ENCODE measurements around the gene RAB9B.

The RAB9B gene

DNA sequence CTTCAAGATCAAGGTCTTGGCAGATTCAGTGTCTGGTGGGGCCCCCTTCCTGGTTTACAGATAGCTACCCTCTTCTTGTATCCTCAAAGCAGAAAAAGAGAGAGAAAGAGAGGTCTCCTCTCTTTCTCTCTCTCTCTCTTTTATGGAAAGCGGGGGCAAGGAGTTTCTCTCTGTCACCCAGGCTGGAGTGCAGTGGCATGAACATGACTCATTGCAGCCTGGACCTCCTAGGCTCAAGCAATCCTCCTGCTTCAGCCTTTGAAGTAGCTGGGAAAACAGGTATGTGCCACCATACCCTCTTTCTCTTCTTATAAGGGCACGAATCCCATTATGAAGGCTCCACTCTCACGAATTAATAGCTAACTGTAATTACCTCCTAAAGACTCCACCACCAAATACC is 20.2 kb downstream of the RAB9B start:
- no peak for DNase-seq (ENCODE audit: low spot score)

DNA sequence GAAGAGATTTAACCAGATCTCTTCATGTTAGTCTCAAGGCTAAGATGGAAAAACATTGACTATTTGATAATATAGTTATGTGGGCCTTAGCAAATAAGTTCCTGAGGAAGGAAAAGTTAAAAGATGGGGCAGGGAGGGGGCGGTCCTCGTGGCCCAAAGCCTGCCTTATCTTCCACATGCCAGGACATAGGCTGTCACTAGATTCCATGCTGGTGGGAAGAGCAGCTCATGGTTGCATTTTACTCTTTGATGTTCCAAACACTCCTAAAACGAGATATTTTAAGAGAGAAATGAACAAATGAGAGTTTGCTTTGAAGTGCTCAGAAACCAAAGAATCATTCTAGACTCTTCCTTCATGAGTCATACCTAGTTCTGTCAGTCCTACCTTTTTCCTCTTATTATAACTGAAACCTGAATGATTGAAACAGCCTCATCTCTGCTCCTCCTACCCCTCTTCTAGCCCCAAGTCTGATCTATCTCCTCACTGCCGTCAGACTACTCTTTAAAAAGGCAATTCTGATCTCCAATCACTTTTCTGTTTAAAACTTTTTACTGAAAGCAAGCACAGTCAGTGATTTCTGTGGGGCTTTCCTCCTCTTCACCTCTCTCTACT is 25.1 kb downstream of the RAB9B start:
- no peak for DNase-seq (ENCODE audit: low spot score)

DNA sequence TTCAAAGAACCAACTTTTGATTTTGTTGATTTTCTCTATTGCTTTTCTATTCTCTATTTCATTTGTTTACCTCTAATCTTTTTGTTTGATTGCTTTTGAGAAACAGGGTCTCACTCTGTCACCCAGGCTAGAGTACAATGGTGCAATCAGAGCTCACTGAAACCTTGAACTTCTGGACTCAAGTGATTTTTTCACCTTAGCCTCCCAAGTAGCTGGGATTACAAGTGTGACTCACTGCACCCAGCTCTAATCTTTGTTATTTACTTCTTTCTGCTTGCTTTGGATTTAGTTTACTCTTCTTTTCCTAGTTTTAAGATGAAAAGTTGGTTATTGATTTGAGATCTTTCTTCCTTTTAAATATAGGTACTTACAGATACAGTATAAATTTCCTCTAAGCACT is 26.2 kb downstream of the RAB9B start:
- DNase-seq (ENCODE audit: low spot score), result no peak

DNA sequence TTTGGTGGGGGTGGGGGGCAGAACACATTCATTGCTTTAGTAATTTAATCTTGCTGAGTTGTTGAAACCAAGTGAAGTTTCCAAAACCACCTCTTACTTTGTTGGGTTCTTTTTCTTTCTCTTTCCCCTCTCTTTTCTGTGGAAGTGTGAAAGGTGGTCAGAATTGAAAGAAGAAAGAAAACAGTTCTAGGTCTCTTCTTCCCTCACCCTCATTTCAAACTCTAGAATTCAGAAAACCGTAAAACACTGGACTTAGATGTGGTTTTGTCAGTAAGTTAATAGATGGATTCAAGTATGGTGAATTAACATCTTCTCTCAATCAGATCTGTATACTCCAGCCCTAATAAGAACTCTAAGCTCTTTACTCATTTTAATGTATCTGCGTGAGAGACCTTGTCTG is 31.7 kb downstream of the RAB9B start:
- DNase-seq (ENCODE audit: low spot score), result no peak

DNA sequence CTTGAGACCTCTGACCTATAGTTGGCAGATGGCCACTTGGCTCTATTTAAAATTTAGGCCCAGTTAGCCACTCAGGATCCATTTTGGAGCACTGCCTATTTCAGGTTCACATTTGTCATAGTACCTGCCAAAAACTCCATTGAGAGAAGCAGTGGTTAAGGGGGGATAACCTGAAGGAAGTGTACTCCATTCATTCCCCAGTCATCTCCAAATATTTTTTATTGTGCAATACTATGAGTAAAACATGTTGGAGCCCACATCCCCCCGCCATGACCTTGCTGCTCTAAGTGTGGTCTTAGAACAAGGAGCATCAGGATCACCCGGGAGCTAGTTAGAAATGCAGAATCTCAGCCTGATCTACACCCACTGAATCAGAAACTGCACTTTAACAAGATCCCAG is 34.4 kb downstream of the RAB9B start:
- DNase-seq (ENCODE audit: low spot score), result no peak

DNA sequence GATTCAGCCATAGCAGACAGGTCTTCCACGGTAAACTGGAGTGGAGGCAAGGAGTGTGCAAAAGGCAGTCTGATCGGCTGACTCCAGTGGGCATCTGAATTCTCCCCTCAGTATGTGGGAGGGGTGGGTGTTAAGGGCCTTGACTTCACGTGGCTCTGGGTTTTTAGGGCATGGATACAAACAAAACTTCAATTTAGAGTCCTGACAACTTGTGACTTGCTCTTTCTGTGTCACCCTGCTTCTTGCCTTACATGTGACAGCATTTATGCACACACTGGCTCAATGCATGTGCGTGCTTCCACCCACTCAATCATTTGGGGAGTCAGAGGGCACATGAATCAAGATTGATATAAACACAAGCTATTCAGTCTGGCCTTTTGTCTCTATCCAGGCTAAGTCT is 37.9 kb downstream of the RAB9B start:
- DNase-seq (ENCODE audit: low spot score), result peak; percentile 40

DNA sequence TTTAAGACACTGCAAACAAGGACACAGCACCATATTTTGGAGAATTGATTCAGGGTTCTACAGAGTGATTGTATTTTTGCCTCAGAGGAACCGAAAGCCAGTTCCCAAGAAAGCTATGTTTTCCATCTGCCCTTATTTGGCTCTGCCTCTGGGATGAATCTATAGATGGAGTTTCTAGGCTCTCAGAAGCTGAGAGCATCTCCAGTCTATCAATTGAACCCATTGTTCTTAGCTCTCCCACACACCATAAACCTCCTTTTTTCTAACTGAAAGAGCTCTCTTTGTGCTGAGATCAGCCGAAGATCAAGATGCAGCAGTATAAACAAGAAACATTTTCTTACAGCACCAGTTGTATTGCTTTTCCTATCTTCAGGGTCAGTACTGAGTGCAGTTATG is 38.5 kb downstream of the RAB9B start:
- DNase-seq (ENCODE audit: low spot score), result peak; percentile 54

DNA sequence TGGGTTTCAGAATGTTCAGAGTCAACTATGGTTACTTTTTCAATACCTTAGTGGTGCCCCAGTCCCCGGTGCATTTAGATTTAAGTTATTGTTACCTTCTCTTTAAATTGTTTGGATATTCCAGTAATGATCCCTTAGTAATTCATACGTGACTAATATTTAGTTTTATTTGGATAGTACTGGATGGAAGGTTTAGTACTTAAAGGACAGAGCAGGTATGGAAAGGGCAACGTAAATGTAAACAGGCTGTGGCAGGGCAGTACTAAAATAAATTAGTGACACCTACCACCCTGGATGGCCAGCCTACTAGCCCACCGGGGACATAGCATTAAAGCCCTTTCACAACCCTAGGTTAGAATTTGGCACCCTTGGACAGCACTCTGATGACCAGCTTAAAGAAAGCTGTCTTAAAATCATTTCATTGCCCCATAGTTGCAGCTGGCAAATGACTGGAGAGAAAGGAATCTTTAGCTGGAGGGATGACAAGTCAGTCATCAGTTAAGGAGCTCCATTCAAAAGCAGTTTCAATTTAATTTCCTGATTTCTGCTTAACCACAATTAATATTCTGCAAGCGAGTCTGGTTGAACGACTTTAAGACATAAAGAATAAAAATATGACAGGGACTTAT is 39.0 kb downstream of the RAB9B start:
- no peak for DNase-seq (ENCODE audit: low spot score)

DNA sequence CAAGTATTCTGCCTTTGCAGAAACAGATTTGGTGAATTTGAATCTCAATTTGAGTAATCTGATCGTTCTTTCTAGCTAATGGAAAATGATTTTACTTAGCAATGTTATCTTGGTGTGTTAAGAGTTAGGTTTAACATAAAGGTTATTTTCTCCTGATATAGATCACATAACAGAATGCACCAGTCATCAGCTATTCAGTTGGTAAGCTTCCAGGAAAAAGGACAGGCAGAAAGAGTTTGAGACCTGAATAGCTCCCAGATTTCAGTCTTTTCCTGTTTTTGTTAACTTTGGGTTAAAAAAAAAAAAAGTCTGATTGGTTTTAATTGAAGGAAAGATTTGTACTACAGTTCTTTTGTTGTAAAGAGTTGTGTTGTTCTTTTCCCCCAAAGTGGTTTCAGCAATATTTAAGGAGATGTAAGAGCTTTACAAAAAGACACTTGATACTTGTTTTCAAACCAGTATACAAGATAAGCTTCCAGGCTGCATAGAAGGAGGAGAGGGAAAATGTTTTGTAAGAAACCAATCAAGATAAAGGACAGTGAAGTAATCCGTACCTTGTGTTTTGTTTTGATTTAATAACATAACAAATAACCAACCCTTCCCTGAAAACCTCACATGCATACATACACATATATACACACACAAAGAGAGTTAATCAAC is 40.1 kb downstream of the RAB9B start:
- no peak for DNase-seq (ENCODE audit: low spot score)

DNA sequence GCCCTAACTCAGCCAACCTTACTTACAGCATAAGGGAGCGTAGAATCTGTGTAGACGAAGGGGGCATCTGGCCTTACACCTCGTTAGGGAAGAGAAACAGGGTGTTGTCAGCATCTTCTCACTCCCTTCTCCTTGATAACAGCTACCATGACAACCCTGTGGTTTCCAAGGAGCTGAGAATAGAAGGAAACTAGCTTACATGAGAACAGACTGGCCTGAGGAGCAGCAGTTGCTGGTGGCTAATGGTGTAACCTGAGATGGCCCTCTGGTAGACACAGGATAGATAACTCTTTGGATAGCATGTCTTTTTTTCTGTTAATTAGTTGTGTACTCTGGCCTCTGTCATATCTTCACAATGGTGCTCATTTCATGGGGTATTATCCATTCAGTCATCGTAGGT is 40.8 kb downstream of the RAB9B start:
- no peak for DNase-seq (ENCODE audit: low spot score)

DNA sequence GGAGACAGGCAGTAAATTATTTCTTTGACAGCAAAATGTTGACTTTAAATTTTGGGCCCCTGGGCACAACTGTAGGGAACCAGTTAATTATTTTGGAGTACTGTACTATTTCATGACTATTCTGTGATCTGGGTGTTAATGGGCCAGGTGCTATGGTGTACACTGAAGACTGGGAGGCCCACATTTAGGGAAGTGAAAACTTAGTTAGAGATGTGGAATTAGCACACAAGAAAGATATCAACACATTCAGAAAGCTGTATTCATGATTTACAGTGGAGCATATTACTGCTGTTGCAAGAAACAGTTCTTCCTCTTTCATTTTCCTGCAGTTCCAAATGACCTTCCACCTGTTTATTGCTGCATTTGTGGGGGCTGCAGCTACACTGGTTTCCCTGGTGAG is 43.1 kb downstream of the RAB9B start:
- no peak for DNase-seq (ENCODE audit: low spot score)

DNA sequence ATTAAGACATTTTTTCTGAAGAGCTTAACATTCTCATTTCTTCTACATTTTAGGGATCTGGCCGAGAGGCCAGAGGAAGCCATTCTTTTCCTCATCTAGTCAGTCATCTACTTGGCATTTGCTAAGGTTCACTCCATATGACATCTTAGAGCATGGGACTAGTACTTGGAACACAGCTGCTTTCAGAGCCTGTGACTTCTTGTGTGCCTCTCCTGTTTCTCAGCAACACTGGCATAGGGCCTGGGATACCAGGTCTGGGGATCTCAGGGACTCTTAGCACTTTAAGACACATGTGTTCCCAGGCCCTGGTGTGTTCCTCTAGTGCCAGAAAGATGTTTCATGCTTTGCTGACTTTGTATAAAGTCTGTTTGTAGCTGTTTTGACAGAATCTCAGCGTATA is 48.1 kb downstream of the RAB9B start:
- DNase-seq (ENCODE audit: low spot score), result no peak

DNA sequence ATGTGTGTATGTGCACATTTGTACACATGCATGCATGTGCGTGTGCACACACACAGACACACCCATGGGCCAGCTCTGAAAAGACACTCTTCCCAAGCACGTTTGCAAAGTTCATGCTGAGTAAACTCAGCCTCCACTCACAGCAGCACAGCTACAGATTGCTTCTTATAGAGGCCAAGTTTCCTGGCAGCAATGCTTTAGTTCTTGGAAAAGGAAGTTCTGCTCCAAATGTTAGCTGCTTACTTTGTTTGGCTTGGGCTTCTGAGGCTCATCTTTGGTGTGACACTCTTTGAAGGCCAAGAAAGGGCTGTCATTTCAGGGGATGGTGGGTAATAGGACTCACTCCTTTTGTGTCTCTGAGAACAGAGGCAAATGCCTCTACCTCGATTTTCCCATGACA is 48.9 kb downstream of the RAB9B start:
- DNase-seq (ENCODE audit: low spot score), result no peak

DNA sequence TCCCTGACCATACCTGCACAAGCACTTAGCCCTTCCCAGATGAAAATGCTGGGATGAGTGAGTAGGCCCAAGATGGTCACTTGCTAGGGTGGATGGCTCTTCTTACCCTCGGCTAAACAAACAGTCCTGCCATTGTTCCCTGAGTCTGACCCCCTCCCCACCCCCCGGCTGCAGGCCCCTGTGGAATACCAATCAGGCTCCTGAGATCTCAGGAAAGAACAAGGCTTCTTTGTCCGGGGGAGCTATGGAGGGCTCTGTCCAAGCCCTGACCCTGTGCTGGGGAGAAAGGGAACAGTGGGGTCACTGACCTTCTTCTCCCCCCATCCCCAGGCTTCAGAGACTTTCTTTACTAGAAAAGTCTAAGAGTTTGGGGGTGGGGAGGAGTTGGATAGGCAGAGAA is 49.4 kb downstream of the RAB9B start:
- DNase-seq (ENCODE audit: low spot score), result peak; percentile 69

DNA sequence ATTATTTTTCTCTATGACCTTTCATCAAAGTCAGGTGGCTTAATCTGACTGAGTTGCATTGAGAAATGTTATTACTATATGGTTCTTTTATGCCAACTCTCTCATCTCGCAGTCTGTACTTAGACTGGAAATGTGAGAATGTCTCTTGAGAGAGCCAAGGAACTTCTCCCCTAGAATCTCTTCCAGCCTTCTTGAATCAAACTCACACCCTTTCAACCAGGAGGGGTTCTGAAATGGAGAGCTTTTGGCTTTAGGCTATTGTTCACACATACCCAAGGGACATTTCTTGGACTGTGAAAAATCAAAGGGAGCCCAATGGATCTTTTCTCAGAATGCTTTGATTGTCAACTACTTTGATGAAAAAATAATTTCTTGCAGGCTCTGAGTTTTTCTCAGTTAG is 50.4 kb downstream of the RAB9B start:
- DNase-seq (ENCODE audit: low spot score), result no peak

DNA sequence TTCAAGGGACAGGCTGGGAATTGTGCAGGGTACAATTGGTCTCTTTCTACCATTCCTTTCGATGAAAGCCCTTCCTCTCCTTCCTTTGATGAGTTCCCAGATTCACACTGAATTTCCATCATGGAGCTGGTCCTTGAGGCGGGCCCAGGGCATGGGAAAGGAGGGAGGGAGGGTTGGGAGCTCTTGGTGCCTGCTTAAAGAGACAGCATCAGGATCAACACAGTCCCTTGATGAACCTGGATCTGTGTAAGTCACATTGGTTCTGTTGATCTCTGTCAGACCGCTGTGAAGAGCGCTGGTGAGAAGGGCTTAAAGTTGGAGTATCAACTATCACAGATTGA is 51.0 kb downstream of the RAB9B start:
- DNase-seq (ENCODE audit: low spot score), result no peak

DNA sequence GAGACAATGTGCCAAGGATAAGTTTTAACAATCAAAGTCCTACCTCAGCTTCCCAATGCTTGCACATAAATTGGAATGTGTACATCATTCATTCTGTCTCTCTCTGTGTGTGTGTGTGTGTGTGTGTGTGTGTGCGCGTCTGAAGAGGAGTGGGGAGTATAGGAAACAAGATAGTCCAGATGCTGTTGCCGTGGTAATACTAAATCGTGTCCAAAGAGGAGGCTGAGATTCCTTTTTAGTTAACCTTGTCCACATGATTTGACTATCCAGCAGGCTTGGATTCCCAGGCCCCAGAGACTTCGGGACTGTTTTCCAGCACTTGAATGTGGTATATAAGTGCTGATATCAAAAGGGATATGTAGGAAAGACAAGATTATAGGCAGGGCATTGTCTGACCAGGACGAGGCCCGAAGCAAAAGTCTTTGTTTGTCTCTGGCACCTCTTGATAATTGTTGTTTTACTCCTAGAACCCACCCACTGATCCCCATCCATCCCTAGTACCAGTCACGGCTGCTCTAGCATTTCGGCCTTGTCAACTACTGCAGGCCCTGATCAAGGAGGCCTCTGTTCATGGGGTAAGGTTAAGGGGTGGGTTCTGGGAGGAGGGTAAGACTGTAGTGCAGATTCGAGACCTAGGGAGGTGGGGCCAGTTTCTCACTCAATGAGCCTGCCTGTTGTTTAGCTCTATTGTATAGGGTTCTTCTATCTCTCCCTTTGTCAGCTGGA is 51.6 kb downstream of the RAB9B start:
- peak; percentile 62 for DNase-seq (ENCODE audit: low spot score)

DNA sequence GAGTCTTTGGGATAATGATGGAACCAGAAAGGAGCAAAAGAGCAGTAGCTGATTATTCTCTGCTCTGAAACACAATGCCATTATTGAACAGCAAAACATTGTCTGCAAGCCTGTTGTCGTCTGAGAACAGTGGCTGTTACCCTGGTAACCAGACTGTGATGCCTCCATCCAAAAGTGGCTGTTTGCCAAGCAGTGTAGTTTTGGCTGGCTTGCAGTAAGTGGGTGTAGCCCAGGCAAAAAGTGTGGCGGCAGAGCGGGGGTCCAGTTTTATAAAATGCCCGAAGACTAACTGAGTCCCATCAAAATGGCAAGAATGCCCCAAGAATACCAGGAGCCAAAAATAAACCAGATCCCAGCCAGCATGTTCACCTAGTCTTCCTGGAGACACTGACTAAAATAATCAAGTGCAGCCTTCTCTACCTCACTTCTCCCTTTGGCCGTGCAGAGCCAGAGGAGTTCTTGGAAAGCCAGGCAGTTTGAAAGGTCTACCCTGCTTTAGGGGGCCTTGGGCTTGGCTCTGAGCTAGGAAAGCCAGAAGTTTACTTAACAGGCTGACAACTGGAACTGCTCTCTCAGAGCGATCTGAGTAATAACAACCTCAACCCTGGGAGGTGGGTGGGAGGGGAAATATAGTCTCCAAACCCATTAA is 52.8 kb downstream of the RAB9B start:
- peak; percentile 45 for DNase-seq (ENCODE audit: low spot score)

DNA sequence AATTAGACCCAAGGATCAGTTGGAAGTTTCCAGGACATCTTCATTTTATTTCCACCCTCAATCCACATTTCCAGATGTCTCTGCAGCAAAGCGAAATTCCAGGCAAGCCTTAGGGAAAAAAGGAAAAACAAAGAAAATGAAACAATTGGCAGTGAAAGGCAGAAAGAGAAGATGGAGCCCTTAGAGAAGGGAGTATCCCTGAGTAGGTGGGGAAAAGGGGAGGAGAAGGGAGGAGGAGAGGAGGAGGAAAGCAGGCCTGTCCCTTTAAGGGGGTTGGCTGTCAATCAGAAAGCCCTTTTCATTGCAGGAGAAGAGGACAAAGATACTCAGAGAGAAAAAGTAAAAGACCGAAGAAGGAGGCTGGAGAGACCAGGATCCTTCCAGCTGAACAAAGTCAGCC is 55.5 kb downstream of the RAB9B start, which contains the start of gene PLP1:
Gene PLP1, plus strand, starts transcription at position 295 of the 400 bp plus-strand sequence. CDS start 156 bp downstream, outside the sequence.
- DNase-seq (ENCODE audit: low spot score), result peak; percentile 82

DNA sequence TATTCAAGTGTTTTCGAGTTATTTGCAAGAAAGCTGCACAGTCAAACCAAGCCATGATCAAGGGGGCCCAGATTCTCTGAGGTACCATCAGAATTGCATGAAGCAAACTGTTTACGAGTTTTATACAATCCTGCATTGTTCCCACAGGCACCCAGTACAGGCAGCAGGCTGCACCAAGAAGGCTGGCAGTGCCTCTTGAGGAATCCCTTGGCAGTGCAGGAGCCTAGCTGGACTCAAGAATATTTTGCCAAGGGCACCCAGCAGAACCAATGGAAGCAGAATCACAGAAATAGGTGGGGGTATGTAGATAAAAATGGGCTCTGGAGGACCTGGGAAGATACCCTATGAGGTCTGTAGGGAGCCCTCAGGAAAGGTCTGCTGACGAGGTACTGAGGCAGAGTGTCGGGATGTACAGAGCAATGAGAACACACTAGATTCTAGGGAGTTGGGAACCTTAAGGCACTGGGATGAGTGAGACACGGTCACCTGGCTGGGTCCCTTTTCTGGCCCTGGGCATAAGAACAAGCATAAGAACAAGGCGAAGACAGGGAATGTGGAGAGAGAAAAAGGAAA is 57.9 kb downstream of the RAB9B start:
- DNase-seq (ENCODE audit: low spot score), result peak; percentile 50

DNA sequence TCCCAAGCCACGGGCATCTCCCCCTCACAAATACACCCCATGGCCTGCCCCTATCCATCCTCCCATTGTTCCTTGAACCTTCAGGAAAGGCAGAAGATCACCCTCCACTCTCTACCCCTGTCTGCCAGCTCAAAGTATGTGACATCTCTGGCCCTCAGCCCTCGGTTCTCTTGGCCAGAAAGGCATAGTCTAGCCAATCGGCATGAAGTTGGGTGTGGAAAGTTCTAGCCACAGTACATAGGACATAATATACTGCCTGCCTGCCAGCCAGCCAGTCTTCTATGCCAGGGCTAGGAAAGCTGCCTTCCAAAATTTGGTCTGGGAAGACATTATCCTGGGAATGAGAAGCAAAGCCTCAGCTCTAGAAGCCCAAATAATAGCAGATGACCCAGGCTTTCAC is 58.6 kb downstream of the RAB9B start:
- no peak for DNase-seq (ENCODE audit: low spot score)
